Stimulated activated CD8-positive, alpha-beta memory T cell treated with anti-CD3 and anti-CD28 coated beads, Interleukin-4, amount 100 ng/mL, for 48 hours (primary cell): ENCODE results near the gene APRT.
"Not testable (repeated sequence)": the region's sequence is repeated elsewhere in the genome, so short reads cannot be mapped to it uniquely, and the experiment has no call there.

Experiments
- DNase-seq: peaks from one replicate; pipeline ENCODE4 v3.0.0-alpha.2; 2020

APRT gene

GRCh38 chr16:88841521-88842307 is 30.0 kb upstream of the APRT start:
- DNase-seq: no peak

- no peak for DNase-seq
These were observed 29.0 kb upstream of the APRT start for GRCh38 chr16:88840600-88841215.

GRCh38 chr16:88839745-88840599 is 28.2 kb upstream of the APRT start:
- DNase-seq: no peak

GRCh38 chr16:88839026-88839529 is 27.4 kb upstream of the APRT start:
- no peak for DNase-seq

GRCh38 chr16:88838566-88838965 is 26.8 kb upstream of the APRT start:
- DNase-seq: no peak

GRCh38 chr16:88837806-88838205 is 26.1 kb upstream of the APRT start:
- DNase-seq: no peak

GRCh38 chr16:88836791-88837190 is 25.1 kb upstream of the APRT start:
- DNase-seq: no peak

- DNase-seq: no peak
These were observed 24.1 kb upstream of the APRT start for GRCh38 chr16:88835818-88836217.

- no peak for DNase-seq
These were observed 23.7 kb upstream of the APRT start for GRCh38 chr16:88835383-88835782.

GRCh38 chr16:88834670-88835069 is 22.9 kb upstream of the APRT start:
- no peak for DNase-seq

- DNase-seq: no peak
These were observed 21.4 kb upstream of the APRT start for GRCh38 chr16:88833086-88833485.

GRCh38 chr16:88831838-88832237 is 20.1 kb upstream of the APRT start:
- no peak for DNase-seq

GRCh38 chr16:88830783-88831182 is 19.1 kb upstream of the APRT start:
- DNase-seq: no peak

- no peak for DNase-seq
These were observed 18.5 kb upstream of the APRT start for GRCh38 chr16:88830258-88830657.

- DNase-seq: no peak
These were observed 17.0 kb upstream of the APRT start for GRCh38 chr16:88828711-88829110.

GRCh38 chr16:88827727-88828126 is 16.0 kb upstream of the APRT start:
- no peak for DNase-seq

GRCh38 chr16:88826070-88826840 is 14.5 kb upstream of the APRT start:
- DNase-seq: no peak

GRCh38 chr16:88825146-88825545 is 13.4 kb upstream of the APRT start:
- no peak for DNase-seq

GRCh38 chr16:88824256-88825077 is 12.7 kb upstream of the APRT start:
- no peak for DNase-seq

GRCh38 chr16:88823646-88824045 is 11.9 kb upstream of the APRT start:
- not testable (repeated sequence) for DNase-seq

- no peak for DNase-seq
These were observed 10.7 kb upstream of the APRT start for GRCh38 chr16:88822281-88823040.
